GM19238 (cell line): ENCODE measurements around the gene TBL1X.
"Not testable (repeated sequence)": the region's sequence is repeated elsewhere in the genome, so short reads cannot be mapped to it uniquely, and the experiment has no call there.

Experiments
- DNase-seq: peaks from one replicate; pipeline ENCODE4 v3.0.0; 2011; ENCODE audit warnings: low spot score; ENCODE audit not compliant: insufficient read length

TBL1X gene

DNA sequence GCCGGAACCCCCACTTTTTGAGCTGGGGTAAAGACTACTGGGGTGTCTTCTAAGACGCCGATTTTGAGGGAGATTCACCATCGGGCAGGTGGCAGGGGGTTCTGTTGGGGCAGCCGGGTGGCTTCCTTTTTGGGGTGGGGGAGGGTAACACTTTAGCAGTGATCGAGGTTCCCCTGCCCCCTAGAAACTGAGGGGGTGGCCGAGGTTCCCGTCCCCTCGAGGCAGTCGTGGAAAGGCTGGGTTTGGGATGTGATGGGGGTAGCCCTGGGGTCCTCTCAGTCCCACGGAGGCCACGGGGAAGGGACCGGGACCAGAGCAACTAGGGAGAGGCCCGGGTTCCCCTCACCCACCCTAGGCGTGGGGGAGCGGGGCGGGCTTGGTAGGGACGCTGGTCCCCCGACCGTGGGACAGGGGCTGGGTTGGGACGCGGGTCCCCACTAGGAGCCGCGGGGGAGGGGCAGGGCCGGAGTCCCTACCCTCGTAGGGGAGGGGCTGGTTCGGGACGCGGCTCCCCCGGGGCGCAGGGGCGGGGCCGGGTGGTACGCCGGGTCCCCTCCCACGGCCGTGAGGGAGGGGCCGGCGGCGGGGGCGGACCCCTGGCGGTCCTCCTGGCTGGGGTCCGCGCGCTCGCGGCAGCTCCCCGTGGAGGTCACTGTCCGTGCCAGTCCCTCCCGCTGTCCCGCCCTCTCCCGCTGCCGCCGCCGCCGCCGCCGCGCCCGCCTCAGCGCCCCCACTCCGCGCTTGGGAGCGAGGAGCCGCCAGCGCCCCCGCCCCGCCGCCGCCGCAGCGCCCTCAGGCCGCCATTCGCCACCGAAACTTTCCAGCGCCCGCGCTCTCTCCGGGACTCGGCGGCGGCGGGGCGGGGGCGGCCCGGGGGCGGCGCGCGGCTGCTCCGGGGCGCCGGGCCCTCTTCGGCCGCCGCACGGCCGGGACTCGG is at the start of gene TBL1X:
TBL1X (plus strand) TSS at position 624 of the 937 bp plus-strand sequence. CDS start 188,529 bp downstream, outside the sequence.
- no peak for DNase-seq

DNA sequence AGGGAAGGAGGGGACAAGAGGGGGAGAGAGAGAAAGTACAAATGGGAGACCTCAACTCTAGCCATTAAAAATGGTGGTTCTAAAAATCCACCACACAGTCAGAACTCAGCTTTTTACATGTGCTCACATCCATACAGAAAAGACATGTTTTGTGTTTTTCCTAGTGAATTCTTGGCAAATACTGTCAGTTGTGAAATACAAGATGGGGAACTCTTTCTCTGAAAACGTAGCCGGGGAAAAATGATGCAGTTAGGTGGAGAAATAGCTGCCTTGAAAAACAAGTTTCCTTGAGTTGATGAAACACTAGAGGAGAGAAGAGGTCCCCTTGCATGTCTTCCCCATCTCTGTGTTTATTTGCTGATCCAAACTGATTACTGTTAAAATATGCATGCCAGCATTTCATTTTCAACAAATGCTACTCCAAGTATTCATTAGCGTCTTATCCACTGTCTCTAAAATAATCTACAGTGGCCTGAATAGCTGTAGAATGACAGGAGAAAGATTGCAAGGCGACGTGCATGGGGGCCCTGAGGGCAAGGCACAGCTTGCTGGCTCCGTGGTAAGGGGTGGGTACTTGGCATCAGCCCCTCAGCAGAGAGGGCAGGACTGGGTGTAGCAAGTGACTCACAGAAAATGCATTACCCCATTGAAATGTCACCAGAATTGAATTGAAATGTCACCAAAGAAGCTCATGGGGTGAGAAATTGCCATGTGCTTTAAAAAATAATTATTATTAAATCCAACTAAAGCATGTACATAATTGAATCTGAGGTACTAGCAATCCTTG is 48.1 kb upstream of the TBL1X start:
- no peak for DNase-seq

DNA sequence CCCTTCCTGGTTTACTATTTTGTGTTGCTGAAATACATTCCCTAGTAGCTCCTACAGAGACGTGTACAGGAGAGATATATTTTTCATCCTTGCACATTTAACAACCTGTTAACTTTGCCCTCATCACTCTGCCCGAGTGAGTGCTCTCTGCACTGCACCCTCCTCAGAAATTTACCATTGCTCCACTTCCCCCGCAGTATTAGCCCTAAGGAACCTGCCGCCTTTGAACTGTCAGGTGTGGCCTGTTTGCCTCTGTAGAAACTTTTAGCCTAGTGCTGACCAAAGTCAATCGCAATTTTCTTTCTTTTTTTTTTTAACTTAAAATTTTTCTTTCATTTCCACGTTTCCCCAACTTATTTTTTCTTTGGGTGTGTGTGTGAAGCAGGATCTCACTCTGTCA is 46.6 kb upstream of the TBL1X start:
- no peak for DNase-seq

DNA sequence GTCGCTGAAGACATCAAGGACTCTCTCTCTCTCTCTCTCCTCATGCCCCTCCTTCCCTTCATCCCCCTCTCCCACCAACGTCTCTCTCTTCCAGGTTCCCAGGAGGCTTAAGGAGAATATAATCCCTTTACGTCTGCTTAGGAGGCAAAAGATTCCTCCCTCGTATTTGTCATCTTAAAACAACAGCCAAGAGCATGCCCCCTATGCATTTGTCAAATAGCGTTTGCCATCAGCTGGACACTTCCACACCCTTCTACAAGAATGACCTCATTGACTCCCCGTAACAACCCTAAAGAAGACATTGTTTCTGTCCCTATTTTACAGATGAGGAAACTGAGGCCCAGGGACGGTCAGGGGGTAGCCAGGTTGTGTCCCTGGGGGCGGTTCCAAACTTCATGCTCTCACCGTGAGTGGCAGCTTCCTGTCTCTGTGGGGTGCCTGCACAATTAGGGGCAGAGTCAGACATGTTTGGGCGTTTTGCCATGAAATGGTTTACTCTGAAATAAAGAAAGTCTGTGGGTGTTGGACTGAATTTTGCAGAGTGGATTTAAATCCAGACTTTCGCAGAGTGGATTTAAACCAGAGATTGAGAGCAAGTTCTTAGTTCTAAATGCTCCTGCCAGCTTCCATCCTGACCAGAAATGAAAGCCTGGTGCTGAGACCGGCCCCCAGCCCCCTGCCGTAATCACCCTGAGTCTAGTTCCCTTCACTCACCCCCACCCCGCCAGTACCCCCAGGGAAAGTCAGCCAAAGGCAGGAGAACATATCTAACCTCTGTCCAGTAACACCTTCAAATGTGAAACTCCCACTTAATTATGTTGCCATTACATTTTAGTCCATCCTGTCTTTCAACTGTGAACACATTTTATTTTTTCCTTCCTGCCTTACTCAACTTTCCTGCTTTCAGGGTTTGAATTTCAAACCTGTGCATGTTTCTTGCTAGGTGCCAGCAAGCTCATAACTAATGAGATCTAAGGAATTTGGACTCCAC is 44.3 kb upstream of the TBL1X start:
- DNase-seq, result no peak

DNA sequence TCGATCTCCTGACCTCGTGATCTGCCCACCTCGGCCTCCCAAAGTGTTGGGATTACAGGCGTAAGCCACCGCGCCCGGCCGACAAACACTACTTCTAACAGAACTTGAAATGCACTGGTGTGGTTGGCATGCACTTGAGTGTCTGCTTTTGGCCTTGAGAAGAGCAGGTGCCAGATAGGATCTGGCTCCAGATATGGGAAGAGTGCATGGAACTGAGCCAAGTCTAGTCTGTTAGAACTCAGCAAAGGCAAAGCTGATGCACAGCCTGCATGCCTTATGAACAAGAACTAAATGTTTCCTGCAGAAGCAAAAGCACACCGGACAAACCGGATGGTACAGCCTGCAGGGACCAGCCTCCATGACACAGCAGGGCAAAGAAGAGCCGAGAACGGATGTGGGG is 35.1 kb upstream of the TBL1X start:
- no peak for DNase-seq

DNA sequence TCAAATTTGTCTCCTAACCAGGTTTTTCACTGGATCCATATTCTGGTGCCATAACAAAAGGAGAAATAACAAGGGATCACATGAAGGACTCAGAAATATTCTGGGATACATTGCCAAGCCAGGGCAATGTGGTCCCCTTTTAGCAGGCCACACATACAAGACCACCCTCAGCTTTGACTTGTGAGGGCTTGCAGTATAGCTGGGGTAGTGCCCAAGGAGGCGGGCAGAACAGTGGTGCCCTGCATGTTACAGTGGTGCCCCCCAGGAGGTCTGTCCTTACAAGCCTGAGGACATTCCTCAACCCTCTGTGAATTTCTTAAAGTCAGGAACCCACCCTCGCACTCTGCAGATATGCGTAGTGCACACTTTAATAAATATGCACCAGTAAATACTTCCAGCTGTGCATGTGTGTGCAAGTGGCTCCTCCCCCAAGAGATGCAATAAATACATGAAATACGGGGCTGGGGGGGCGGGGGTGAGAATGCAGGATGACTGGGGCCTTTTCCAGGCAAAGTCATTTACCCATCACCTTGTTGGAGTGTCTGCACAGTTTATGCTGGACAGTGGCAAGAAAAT is 34.4 kb upstream of the TBL1X start:
- DNase-seq, result no peak

DNA sequence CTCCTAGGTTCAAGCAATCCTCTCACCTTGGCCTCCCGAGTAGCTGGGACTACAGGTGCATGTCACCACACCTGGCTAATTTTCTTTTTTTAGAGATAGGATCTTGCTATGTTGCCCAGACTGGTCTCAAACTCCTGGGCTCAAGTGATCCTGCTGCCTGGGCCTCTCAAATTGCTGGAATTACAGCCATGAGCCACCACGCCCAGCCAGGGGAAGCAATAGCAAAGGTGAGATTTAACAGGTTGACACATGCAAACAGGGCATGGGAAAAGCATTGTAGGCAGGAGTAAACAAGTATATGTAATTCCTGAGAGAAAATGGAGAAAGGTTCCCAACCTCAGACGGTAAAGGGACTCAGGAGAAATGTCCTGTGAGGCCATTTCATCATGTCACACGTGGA is 33.6 kb upstream of the TBL1X start:
- no peak for DNase-seq

DNA sequence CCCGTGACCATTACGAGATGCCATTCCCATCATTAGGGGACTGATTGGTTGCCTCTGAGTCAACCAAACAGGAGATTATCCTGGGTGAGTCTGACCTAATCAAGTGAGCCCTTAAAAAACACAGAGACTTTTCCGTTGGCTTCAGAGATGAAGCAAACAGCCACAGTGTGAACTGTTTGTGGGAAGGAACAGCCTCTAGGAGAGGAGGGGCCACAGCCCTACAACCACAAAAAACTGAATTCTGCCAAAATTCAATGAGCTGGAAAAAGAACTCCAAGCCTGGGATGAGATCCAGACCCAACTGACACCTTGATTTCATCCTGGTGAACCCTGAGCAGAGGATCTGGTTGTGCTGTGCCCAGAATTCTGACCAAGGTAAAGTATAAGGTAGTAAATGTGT is 31.3 kb upstream of the TBL1X start:
- DNase-seq, result no peak

DNA sequence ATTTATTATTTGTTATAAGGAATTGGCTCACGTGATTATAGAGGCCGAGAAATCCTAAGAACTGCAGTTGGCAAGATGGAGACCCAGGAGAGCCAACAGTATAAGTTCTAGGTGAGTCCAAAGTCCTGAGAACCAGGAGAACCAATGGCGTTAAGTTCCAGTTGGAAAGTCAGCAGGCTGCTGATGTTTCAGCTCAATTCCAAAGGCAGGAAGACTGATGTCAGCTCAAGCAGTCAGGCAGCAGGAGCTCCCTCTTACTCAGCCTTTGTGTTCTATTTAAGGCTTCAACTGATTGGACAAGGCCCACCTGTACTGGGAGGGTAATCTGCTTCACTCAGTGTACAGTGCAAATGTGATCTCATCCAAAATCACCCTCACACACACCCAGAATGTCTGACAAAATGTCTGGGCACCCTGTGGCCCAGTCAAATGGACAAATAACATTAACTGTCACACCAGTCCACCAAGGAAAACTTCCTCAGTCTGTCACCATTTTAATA is 30.8 kb upstream of the TBL1X start:
- no peak for DNase-seq

DNA sequence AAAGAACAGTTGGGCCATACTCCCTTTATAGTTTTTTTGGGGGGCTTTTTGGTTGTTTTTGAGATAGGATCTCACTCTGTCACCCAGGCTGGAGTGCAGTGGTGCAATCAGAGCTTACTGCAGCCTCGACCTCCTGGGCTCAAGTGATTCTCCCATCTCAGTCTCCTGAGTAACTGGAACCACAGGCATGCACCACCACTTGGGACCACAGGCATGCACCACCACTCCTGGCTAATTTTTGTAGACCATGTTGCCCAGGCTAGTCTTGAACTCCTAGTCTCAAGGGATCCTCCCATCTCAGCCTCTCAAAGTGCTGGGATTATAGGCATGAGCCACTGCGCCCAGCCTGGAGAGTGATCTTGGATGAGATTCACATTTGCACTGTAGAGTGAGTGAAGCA is 29.8 kb upstream of the TBL1X start:
- DNase-seq, result not testable (repeated sequence)

DNA sequence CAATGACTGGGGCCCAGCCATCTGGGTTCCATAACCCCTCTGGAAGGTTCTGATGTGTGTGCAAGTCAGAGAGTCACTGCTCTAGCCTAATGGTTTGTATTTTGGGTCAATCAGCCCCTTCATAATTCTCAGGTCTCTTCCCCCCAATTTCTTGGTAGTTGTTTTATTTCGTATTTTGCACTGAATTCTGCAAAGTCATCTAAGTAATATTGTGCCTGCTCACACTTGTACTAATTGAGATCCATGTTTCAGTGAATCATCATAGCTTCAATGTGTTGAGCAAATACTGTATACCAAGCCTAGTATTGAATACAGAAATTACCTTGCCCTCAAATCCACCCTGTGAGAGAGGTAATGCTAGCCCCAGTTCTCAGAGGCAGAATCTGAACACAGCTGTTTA is 28.0 kb upstream of the TBL1X start:
- DNase-seq, result no peak

DNA sequence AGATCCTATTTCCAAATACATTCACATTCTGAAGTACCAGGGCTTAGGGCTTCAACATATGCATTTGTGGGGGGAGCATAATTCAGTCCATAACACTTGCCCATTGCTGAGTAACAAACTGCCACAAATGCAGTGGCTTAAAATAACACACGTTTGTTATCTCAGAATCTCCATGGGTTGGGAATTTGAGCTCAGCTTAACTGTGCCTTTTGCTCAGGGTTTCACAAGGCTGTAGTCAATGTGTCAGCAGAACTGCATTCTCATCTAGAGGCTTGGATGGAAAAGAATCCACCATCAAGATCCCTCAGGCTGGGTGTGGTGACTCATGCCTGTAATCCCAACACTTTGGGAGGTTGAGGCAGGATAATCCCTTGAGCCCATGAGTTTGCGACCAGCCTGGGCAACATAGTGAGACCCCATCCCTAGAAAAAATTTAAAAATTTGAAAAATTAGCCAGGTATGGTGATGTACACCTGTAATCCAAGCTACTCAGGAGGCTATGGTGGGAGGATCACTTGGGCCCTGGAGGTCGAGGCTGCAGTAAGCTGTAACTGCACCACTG is 25.8 kb upstream of the TBL1X start:
- no peak for DNase-seq

DNA sequence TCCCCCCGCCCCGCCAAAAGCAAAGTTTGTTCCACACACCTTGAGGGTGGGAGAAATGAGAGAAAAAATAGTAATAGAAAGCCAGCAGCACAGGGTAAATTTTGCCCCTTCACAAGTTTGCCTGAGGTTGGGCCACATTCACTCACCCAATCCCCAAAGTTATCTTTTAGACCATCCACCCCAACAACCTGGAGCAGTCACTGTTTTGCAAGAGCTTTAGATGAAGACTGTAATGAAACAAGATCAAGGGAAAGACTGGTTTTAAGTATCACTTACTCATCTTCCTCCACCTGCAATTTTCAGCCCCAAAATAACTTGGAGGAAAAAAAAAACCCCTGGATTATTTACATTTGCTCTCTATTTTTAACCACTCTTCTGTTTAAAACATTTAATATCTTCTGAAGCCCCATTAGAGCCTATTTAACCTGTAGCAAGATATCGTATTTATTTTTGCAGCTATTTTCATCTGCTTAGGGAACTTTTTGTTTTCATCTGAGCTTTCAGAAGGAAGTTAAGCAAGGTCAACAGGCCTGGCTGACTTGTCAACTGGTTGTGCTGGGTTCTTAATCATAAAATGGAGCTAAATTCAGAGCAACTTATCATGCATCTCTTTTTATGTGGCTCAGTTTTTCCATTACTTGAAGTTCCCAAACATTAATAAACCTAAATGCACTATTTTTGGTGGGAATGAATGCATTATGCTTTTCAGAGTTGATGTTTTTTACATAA is 24.6 kb upstream of the TBL1X start:
- no peak for DNase-seq

DNA sequence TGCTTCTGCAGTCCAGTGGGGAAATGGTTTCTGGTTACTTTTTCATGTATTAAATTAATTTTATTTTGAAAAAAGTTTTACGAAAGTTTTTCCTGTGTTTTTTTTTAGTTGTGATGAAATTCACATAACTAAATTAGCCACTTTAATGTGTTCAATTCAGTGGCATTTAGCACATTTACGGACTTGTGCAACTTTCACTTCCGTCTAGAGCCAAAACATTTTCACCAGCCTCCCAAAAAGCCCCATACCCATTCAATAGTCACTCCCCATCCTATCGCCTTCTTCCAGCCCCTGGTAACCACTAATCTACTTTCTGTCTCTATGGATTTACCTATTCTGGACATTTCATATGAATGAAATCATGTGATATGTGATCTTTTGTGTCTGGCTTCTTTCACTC is 22.8 kb upstream of the TBL1X start:
- DNase-seq, result no peak

DNA sequence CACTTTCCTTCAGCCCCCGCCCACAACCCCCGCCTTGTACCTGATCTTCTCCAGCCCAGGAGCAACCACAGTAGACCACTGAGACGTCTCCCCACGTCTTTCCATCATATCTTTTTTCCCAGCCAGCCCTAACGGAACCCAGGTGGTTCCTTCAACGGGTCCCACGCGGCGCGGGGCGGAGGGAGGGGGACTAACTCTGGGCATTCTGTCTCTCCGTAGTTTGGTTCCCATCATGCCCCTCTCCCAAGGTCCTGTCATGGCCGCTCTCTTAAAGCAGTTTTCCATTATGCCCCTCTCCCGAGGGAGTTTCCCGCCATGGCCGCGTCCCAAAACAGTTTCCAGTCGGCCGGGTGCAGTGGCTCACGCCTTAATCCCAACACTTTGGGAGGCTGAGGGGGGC is 21.5 kb upstream of the TBL1X start:
- no peak for DNase-seq

DNA sequence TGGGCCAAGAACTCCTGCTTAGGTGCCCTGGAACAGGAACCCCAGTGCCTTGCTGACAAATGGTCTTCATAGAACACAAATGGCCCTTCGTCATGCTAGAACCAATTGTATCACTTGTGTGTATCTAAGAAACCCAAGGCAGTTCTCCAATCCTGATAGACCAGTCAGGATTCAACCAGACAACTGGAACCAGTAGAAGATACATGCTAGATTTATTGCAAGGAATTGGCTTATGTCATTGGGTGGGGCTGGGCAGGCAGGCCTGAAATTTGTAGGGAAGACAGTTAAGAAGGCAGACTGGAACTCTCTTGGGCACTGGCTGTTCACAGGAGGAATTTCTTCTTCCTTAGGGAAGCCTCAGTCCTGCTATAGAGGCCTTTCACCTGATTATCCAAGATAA is 17.0 kb upstream of the TBL1X start:
- DNase-seq, result no peak

DNA sequence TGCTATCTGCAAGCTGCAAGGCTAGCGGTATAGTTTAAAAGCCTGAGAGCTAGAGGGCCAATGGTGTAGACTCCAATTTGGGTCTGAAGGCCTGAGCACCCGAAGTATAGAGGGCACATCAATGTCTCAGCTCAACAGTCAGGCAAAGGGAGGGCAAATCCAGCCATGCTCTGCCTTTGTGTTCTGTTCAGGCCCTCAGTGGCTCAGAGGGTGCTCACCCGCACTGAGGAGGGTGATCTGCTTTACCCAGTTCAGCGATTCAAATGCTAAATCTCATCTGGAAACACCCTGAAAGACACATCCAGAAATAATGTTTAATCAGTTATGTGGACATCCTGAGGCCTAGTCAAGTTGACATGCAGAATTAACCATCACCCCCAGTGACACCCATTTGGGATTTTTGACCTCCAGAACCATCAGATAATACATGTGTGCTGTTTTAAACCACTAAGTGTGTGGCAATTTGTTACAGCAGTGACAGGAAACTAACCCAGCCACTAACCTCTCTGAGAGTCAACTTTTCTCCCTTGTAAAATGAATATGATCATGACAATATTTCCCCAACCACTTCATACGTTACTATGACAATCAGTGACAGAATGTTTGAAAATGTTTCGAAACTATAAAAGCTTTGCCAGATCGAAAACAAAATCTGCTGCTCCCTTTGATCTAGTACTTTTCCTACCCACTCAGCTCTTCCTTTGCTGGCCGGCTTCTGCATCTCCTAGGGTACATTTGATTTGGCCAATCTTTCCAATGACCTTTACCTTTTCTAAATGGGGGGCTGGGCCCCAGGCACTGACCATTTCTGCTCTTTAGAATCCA is 8.4 kb upstream of the TBL1X start:
- no peak for DNase-seq

DNA sequence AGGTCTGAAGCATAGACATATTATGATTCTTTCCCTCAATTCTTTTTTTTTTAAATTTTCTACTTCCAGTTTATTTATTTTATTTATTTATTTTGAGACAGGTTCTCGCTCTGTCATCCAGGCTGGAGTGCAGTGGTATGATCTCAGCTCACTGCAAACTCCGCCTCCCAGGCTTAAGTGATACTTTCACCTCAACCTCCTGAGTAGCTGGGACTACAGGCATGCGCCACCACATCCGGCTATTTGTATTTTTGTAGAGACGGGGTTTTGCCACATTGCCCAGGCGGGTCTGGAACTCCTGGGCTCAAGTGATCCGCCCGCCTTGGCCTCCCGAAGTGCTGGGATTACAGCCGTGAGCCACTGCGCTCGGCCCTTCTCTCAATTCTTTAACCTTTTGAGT is 6.8 kb upstream of the TBL1X start:
- DNase-seq, result not testable (repeated sequence)

DNA sequence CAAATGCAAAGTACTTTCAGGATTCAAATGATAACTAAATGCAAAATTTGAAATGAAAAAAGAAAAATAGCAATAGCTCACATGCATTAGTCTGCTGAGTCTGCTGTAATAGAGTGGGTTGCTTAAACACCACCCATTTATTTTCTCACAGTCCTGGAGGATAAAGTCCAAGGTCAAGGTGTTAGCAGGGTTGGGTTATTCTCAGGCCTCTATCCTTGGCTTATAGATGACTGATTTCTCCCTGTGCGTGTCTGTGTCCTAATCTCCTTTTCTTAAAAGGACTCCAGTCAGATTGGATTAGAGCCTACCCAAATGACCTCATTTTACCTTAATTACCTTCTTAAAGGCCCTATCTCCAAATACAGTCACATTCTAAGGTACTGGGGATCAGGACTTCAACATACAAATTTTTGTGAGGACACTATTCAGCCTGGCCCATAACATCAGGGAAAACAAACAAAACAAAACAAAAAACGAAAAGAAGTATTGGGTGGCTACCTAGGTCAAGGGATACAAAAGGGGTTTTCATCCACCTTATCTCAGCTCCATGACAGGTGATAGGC is 6.3 kb upstream of the TBL1X start:
- no peak for DNase-seq
